NB4 (cell line): Measurements from ENCODE around the gene UBE2D3.

ENCODE experiments used
- TF ChIP-seq, protein P1 (sequence below): IDR thresholded peaks from 2 replicates; pipeline ENCODE4 v1.6.1; 2011; ENCODE audit warnings: low read depth, low read length
- TF ChIP-seq, protein P2 (sequence below): IDR thresholded peaks from one replicate; pipeline ENCODE4 v1.5.1; 2012; ENCODE audit warnings: low read depth, low read length

DNA sequence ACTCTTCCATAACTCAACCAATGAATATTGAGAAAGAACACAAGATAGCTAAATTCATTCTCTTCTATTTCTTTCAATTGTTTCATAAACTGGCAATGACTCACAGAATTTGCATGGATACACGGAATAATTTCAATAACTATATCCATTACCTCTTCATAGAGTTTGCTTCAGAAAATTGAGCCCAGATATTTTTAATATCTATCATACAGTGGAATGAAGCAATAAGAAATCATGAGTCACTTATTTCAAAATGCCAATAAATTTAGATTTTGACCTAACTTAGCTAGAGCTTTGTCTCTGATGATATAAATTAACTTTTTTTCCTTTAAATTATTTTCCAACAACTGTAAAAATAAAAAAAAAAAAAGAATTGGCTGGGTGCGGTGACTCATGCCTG is 44.3 kb downstream of the UBE2D3 start:
- TF ChIP-seq, protein P1, sequence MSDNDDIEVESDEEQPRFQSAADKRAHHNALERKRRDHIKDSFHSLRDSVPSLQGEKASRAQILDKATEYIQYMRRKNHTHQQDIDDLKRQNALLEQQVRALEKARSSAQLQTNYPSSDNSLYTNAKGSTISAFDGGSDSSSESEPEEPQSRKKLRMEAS = no peak
- TF ChIP-seq, protein P2, sequence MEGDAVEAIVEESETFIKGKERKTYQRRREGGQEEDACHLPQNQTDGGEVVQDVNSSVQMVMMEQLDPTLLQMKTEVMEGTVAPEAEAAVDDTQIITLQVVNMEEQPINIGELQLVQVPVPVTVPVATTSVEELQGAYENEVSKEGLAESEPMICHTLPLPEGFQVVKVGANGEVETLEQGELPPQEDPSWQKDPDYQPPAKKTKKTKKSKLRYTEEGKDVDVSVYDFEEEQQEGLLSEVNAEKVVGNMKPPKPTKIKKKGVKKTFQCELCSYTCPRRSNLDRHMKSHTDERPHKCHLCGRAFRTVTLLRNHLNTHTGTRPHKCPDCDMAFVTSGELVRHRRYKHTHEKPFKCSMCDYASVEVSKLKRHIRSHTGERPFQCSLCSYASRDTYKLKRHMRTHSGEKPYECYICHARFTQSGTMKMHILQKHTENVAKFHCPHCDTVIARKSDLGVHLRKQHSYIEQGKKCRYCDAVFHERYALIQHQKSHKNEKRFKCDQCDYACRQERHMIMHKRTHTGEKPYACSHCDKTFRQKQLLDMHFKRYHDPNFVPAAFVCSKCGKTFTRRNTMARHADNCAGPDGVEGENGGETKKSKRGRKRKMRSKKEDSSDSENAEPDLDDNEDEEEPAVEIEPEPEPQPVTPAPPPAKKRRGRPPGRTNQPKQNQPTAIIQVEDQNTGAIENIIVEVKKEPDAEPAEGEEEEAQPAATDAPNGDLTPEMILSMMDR = no peak
